ENCODE results near the gene HSD3B1. TPM values are rescaled to one million over a fixed set of nuclear protein-coding genes. Genes with fewer than 3 reads are reported as not detected.

HSD3B1 gene
- total RNA-seq, 2 donors from 2014 or later, result not detected

DNA sequence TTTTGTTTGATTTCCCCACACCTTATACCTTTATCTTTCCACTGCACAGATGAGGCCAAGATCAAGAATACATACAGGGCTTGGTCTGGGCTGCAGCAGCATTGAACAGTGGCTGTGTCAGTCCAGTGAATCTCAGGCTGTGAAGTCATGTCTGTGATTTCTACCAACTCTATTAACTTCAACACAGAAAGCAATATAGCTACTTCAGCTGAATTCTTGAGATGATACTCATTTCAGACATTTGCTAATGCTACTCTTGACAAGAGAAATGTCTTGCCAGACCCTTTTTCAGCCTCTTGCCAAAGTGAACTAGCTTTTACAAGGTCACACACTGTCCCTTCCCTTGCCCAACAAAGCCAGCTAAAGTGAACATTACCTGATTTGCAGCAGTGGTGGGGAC, 25.1 kb upstream of the HSD3B1 start:
- no peak overlapping the region for H3K4me3 ChIP-seq
- no peaks in the 10 kb centered on the region for H3K36me3 ChIP-seq
- no peaks in the 10 kb centered on the region for H3K9me3 ChIP-seq
- no peak for TF ChIP-seq CTCF (IDR thresholded peaks at IDR 0.05)
- no peaks in the 10 kb centered on the region for H3K27me3 ChIP-seq (replicated peaks; ENCODE audit: insufficient read depth)
- no peak overlapping the region for H3K27ac ChIP-seq
- H3K4me1 ChIP-seq (ENCODE audit: control insufficient read depth in 1 of 2, low read depth in 2 of 2), result no peaks in the 10 kb centered on the region
- ATAC-seq (ENCODE audit: insufficient number of reproducible peaks, low FRiP score, low read depth), result no peak
- no peak for DNase-seq (ENCODE audit: low spot score)

DNA sequence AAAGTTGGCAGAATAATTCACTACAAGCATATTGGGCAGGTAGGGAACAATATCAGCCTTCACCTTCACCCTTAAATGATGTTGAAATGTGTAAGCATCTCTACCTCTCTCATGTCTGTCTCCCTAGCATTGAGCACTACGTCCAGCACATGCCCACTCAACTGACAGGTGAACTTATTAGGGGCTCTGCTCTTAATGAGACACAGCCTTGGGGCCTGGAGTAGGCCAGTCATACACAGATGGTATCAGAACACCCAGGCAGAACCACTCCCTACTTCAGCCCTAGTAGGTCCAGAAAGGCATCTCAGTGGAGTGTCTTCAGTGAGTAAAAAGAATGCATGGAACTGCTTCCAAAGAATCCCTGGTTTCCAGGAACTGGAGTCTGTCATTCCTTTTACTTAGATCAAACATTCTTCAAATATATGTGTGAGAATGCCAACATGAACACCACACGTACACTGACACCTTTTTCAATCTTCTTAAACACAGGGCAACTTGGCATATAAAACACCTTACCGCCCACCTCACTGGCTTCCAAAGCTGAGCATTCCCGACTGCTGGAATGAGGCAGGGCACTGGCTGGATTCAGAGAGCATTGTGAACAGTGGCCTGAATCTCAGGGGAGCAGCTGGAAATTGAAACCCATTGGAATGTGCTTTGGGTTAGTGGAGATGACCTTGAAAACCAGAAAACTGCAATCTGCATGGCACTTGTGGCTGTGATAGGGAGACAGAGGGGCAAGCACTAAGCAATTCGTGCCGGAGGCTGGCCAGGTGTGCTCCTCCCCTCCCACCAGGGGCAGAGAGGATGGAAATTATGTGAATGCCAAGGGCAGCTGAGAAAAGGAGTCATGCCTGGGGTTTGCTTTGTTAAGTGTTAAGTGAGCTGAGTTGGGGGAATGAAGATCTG, 24.2 kb upstream of the HSD3B1 start:
- H3K27ac ChIP-seq, result no peak overlapping the region
- H3K27me3 ChIP-seq (replicated peaks; ENCODE audit: insufficient read depth), result no peaks in the 10 kb centered on the region
- ATAC-seq (ENCODE audit: insufficient number of reproducible peaks, low FRiP score, low read depth), result no peak
- no peaks in the 10 kb centered on the region for H3K36me3 ChIP-seq
- TF ChIP-seq CTCF (IDR thresholded peaks at IDR 0.05), result no peak
- DNase-seq (ENCODE audit: low spot score), result no peak
- H3K9me3 ChIP-seq, result no peaks in the 10 kb centered on the region
- no peak overlapping the region for H3K4me3 ChIP-seq
- no peaks in the 10 kb centered on the region for H3K4me1 ChIP-seq (ENCODE audit: control insufficient read depth in 1 of 2, low read depth in 2 of 2)

GRCh38 chr1:119483441-119484200, 23.4 kb upstream of the HSD3B1 start:
- H3K9me3 ChIP-seq, result no peaks in the 10 kb centered on the region
- no peak for TF ChIP-seq CTCF (IDR thresholded peaks at IDR 0.05)
- H3K27me3 ChIP-seq (replicated peaks; ENCODE audit: insufficient read depth), result no peaks in the 10 kb centered on the region
- ATAC-seq (ENCODE audit: insufficient number of reproducible peaks, low FRiP score, low read depth) (no peak), DNase-seq (ENCODE audit: low spot score) (no peak)
- no peaks in the 10 kb centered on the region for H3K36me3 ChIP-seq
- no peaks in the 10 kb centered on the region for H3K4me1 ChIP-seq (ENCODE audit: control insufficient read depth in 1 of 2, low read depth in 2 of 2)
- H3K4me3 ChIP-seq, result no peak overlapping the region
- no peak overlapping the region for H3K27ac ChIP-seq

GRCh38 chr1:119485201-119485600, 21.8 kb upstream of the HSD3B1 start:
- Histone ChIP-seq H3K36me3 (no peaks in the 10 kb centered on the region), H3K4me3 (no peak overlapping the region), H3K9me3 (no peaks in the 10 kb centered on the region), H3K27me3 (replicated peaks; ENCODE audit: insufficient read depth) (no peaks in the 10 kb centered on the region), H3K4me1 (ENCODE audit: control insufficient read depth in 1 of 2, low read depth in 2 of 2) (no peaks in the 10 kb centered on the region), H3K27ac (no peak overlapping the region)
- ATAC-seq (ENCODE audit: insufficient number of reproducible peaks, low FRiP score, low read depth) (no peak), DNase-seq (ENCODE audit: low spot score) (no peak)
- no peak for TF ChIP-seq CTCF (IDR thresholded peaks at IDR 0.05)

GRCh38 chr1:119488216-119488615, 18.8 kb upstream of the HSD3B1 start:
- H3K27me3 ChIP-seq (replicated peaks; ENCODE audit: insufficient read depth), result no peaks in the 10 kb centered on the region
- DNase-seq (ENCODE audit: low spot score), result no peak

More at GRCh38 chr1:119488216-119488615, 18.8 kb upstream of the HSD3B1 start:
- Histone ChIP-seq H3K27ac (no peak overlapping the region), H3K4me3 (no peak overlapping the region), H3K4me1 (ENCODE audit: control insufficient read depth in 1 of 2, low read depth in 2 of 2) (no peaks in the 10 kb centered on the region), H3K36me3 (no peaks in the 10 kb centered on the region), H3K9me3 (no peaks in the 10 kb centered on the region)
- TF ChIP-seq CTCF (IDR thresholded peaks at IDR 0.05), result no peak
- ATAC-seq (ENCODE audit: insufficient number of reproducible peaks, low FRiP score, low read depth), result no peak

Measured in thoracic aorta (tissue), 2 donors.